Activated B cell treated with CpG ODN at 0.5 μM for 24 hours (primary cell): Measurements from ENCODE around the gene SMIM3. TPM values are rescaled to one million over a fixed set of nuclear protein-coding genes. Genes with fewer than 3 reads are reported as not detected.
"Not testable (repeated sequence)": the region's sequence is repeated elsewhere in the genome, so short reads cannot be mapped to it uniquely, and the experiment has no call there.

Experiments used
- ATAC-seq: fragments of 200-7000 bp; cut with Tn5 transposase; one replicate; pipeline ENCODE4 v1.10.0; 2021; ENCODE audit warnings: low read depth, mild to moderate bottlenecking, moderate library complexity
- CTCF ChIA-PET: fragments of 350-600 bp; sonication (Branson Sonifier 250); formaldehyde crosslinking; loops from one replicate; lab custom pipeline; 2021; ENCODE audit warnings: antibody characterized with exemption; lab: Charles Lee
- POLR2A ChIA-PET: fragments of 350-600 bp; sonication (Branson Sonifier 250); formaldehyde crosslinking; loops from one replicate; lab custom pipeline; 2021; ENCODE audit warnings: antibody characterized with exemption; lab: Charles Lee
- DNase-seq: peaks from one replicate; pipeline ENCODE4 v3.0.0; 2022
- H3K27ac Mint-ChIP-seq: one replicate; pipeline ENCODE4 v1.8.0; 2020; ENCODE audit warnings: mixed read lengths
- H3K27me3 Mint-ChIP-seq: one replicate; pipeline ENCODE4 v1.8.0; 2021; ENCODE audit warnings: mixed read lengths
- H3K36me3 Mint-ChIP-seq: one replicate; pipeline ENCODE4 v1.8.0; 2021; ENCODE audit warnings: low read depth, mixed read lengths
- H3K4me1 Mint-ChIP-seq: one replicate; pipeline ENCODE4 v1.8.0; 2021; ENCODE audit warnings: mixed read lengths
- H3K4me3 Mint-ChIP-seq: one replicate; pipeline ENCODE4 v1.8.0; 2020; ENCODE audit warnings: mild to moderate bottlenecking, mixed read lengths
- H3K9me3 Mint-ChIP-seq: one replicate; pipeline ENCODE4 v1.8.0; 2020; ENCODE audit warnings: mixed read lengths
- intact Hi-C: fragments of 100-400 bp; cut with micrococcal nuclease; formaldehyde crosslinking; loops from one replicate; pipeline ENCODE4 v1.15.1; 2024
- total RNA-seq: library from RNA; stranded (reverse); gene quantifications from 2 replicates; pipeline ENCODE4 v1.2.3, GENCODE V29; 2022
- TF ChIP-seq, protein P1 (sequence below): fragments of 200-600 bp; IDR thresholded peaks from one replicate; pipeline ENCODE4 v1.8.0; 2022; ENCODE audit warnings: antibody characterized with exemption, mild to moderate bottlenecking

The SMIM3 gene
- total RNA-seq, 1 donor from 2014 or later, result 0.22 TPM

DNA sequence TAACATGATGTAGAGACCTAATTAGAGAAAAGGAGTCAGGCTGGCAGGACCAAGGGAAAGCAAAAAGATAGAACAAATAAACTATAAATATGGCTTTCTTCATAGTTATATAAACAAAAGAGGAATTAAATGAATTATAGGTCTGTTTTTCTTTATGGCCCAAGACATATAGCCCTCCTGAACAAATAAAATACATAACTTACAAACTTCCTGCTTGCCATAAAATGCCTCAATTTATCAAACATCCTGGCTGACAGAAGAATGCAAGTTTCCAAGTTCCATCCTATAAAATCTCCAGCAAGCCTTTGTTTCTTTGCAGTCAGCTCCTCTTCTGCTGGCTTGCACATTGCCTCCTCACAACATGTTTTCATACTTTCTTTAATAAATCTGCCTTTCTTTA is 36.5 kb downstream of the SMIM3 start:
- no peak for ATAC-seq
- TF ChIP-seq, protein P1, sequence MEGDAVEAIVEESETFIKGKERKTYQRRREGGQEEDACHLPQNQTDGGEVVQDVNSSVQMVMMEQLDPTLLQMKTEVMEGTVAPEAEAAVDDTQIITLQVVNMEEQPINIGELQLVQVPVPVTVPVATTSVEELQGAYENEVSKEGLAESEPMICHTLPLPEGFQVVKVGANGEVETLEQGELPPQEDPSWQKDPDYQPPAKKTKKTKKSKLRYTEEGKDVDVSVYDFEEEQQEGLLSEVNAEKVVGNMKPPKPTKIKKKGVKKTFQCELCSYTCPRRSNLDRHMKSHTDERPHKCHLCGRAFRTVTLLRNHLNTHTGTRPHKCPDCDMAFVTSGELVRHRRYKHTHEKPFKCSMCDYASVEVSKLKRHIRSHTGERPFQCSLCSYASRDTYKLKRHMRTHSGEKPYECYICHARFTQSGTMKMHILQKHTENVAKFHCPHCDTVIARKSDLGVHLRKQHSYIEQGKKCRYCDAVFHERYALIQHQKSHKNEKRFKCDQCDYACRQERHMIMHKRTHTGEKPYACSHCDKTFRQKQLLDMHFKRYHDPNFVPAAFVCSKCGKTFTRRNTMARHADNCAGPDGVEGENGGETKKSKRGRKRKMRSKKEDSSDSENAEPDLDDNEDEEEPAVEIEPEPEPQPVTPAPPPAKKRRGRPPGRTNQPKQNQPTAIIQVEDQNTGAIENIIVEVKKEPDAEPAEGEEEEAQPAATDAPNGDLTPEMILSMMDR, result no peak
- POLR2A ChIA-PET, result no interaction called here
- Mint-ChIP-seq H3K36me3 (no peaks in the 10 kb centered on the region), H3K4me1 (no peaks in the 10 kb centered on the region), H3K9me3 (peaks cover 15% of the 10 kb centered on the region), H3K27ac (no peak overlapping the region), H3K27me3 (peaks cover 8% of the 10 kb centered on the region), H3K4me3 (no peak overlapping the region)
- no peak for DNase-seq
- CTCF ChIA-PET, result no interaction called here
- intact Hi-C loops, result no loop called here

DNA sequence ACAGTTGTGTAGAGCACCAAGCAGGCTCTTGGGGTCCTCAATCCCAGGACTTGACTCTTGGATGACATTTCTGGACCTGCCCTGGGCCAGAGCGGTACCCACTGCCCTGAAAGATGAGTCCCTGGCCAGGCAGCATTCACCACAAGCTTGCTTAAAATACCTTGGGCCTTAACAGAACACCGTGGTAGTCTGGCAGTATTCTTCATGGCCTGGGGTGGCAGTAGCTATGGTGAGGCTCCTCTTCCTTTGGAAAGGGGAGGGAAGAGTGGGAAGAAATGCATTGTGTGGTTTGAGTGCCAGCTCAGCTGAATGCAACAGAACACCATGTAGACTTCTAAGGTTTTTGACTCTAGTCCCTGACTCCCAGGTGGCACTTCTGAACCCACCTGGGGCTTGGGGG is 38.4 kb downstream of the SMIM3 start:
- CTCF ChIA-PET, result no interaction called here
- H3K4me1 Mint-ChIP-seq, result no peaks in the 10 kb centered on the region

DNA sequence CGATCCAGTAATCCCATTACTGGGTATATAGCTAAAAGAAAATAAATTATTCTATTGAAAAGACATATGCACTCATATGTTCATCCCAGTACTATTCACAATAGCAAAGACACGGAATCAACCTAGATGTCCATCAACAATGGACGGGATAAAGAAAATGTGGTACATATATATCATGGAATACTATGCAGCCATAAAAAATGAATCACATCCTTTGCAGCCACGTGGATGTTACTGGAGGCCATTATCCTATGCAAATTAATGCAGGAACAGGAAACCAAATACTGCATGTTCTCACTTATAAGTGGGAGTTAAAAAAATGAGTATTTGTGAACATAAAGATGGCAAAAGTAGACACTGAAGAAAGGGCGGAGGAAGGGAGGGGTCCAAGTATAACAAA is 51.2 kb downstream of the SMIM3 start:
- TF ChIP-seq, protein P1, result no peak
- Mint-ChIP-seq H3K27me3 (no peaks in the 10 kb centered on the region), H3K4me3 (no peak overlapping the region), H3K4me1 (no peaks in the 10 kb centered on the region), H3K36me3 (peaks cover 4% of the 10 kb centered on the region), H3K27ac (no peak overlapping the region), H3K9me3 (peaks cover 31% of the 10 kb centered on the region)
- no peak for DNase-seq
- ChIA-PET POLR2A (no interaction called here), CTCF (no interaction called here)
- ATAC-seq, result no peak
- intact Hi-C loops, result no loop called here

More for the DNA sequence above, 38.4 kb downstream of the SMIM3 start:
- TF ChIP-seq, protein P1, result no peak
- no peak for DNase-seq
- Mint-ChIP-seq H3K9me3 (peaks cover 15% of the 10 kb centered on the region), H3K27ac (no peak overlapping the region), H3K4me3 (no peak overlapping the region), H3K27me3 (peaks cover 13% of the 10 kb centered on the region), H3K36me3 (no peaks in the 10 kb centered on the region)
- no peak for ATAC-seq
- POLR2A ChIA-PET, result no interaction called here
- intact Hi-C loops, result no loop called here

DNA sequence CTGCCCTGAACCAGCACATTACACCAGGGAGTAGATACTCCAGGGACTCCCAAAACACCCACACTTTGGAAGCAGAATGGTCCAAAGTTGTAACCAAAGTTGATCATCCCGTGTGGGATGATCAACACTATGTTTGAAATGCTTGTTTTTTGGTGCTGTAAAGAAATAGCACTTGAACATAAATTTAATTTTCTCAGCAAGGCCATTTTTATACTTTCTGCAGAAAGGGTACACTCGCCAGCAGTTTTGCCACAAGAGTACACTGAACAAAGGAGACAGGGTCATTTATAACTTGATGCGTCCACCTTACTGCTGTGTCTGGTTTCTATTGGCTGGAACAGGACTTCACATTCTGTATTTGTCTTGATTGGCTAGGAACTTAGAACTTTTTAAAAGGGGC is 53.3 kb downstream of the SMIM3 start:
- ATAC-seq, POLR2A ChIA-PET, H3K36me3 Mint-ChIP-seq, H3K27me3 Mint-ChIP-seq, H3K27ac Mint-ChIP-seq, intact Hi-C loops, CTCF ChIA-PET, H3K4me1 Mint-ChIP-seq, DNase-seq, H3K4me3 Mint-ChIP-seq: not testable (repeated sequence)
- peaks cover 31% of the 10 kb centered on the region for H3K9me3 Mint-ChIP-seq

DNA sequence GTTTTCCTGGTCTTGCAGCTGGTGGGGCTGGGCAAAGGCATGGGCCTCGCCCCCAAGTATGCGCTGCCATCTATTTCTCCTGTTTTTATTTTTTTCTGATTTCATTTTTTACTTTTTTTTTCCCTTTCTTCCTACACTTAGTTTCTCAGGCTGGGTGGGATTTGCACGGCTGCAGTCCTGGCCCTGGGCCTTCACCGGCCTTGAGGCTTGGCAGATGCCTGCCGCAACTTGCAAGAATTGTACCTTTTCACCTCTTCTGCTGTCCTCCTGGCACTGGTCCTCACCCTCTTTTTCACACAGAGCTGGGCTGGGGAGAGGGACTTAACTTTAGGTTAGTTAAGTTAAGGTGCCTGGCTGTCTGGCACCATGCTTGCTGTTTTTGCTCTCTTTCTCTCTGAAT is 57.5 kb downstream of the SMIM3 start:
- TF ChIP-seq, protein P1, result no peak
- H3K27ac Mint-ChIP-seq, result no peak overlapping the region
- peaks cover 2% of the 10 kb centered on the region for H3K36me3 Mint-ChIP-seq
- H3K9me3 Mint-ChIP-seq, result peaks cover 18% of the 10 kb centered on the region
- H3K27me3 Mint-ChIP-seq, result no peaks in the 10 kb centered on the region
- intact Hi-C loops, result no loop called here
- ATAC-seq (no peak), DNase-seq (no peak)
- ChIA-PET POLR2A (no interaction called here), CTCF (no interaction called here)
- no peaks in the 10 kb centered on the region for H3K4me1 Mint-ChIP-seq
- H3K4me3 Mint-ChIP-seq, result no peak overlapping the region

DNA sequence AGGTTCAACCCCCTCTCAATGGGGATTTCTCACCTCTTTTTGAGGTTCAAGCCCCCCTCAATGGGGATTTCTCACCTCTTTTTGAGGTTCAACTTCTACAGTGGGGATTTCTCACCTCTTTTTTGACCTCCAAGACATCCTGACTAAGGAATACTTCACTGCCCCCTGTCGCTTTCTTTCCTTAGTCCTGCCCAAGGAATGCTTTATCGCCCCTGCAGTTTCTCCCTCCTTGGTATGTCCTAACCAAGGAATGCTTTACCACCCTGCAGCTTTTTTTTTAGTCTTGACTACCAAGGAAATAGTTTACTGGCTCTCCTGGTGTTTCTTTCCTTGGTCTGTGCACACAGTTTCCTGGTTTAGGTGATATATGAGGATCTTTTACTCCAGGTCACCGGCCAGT is 58.1 kb downstream of the SMIM3 start:
- Mint-ChIP-seq H3K4me3 (no peak overlapping the region), H3K4me1 (no peaks in the 10 kb centered on the region), H3K27me3 (no peaks in the 10 kb centered on the region), H3K27ac (no peak overlapping the region), H3K36me3 (peaks cover 2% of the 10 kb centered on the region), H3K9me3 (peaks cover 12% of the 10 kb centered on the region)
- ChIA-PET POLR2A (no interaction called here), CTCF (no interaction called here)
- no peak for ATAC-seq
- TF ChIP-seq, protein P1, result no peak
- DNase-seq, result no peak
- intact Hi-C loops, result no loop called here

DNA sequence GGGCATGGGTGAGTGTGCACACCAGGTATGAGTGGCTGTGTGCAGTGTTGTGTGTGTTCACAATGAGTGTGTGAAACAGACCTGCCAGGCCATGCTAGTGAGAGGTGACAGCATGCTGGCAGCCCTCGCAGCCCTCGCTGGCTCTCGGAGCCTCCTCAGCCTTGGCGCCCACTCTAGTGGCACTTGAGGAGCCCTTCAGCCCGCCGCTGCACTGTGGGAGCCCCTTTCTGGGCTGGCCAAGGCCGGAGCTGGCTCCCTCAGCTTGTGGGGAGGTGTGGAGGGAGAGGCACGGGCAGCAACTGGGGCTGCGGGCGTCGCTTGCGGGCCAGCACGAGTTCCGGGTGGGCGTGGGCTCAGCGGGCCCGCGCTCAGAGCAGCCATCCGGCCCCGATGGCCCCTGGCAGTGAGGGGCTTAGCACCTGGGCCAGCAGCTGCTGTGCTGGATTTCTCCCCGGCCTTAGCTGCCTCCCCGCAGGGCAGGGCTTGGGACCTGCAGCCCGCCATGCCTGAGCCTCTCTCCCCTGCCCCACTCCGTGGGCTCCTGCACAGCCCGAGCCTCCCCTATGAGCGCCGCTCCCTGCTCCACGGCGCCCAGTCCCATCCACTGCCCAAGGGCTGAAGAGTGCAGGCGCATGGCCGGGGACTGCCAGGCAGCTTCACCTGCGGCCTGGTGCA is 66.8 kb downstream of the SMIM3 start:
- H3K4me3 Mint-ChIP-seq, H3K9me3 Mint-ChIP-seq, ATAC-seq, intact Hi-C loops, H3K36me3 Mint-ChIP-seq, H3K27ac Mint-ChIP-seq, DNase-seq, H3K27me3 Mint-ChIP-seq, POLR2A ChIA-PET: not testable (repeated sequence)
- CTCF ChIA-PET, result interaction anchor here (1.0 to 3.6 kb wide), 5 partner anchors 41 to 280 kb away, joined by 3 to 52 read pairs (median 9); partner anchors contain the start of gene SMIM3
- peaks cover 10% of the 10 kb centered on the region for H3K4me1 Mint-ChIP-seq

DNA sequence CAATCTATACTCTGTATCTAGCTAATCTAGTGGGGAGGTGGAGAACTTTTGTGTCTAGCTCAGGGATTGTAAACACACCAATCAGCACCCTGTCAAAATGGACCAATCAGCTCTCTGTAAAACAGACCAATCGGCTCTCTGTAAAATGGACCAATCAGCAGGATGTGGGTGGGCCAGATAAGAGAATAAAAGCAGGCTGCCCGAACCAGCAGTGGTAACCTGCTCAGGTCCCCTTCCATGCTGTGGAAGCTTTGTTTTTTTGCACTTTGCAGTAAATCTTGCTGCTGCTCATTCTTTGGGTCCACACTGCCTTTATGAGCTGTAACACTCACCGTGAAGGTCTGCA is 67.7 kb downstream of the SMIM3 start, which contains the start of gene IRGM:
Gene IRGM (plus strand): TSS at position 214 of the 346 bp plus-strand sequence. CDS start 1,603 bp downstream, outside the sequence.
- H3K9me3 Mint-ChIP-seq, H3K36me3 Mint-ChIP-seq, H3K27me3 Mint-ChIP-seq, intact Hi-C loops, ATAC-seq, DNase-seq: not testable (repeated sequence)
- ChIA-PET CTCF (interaction anchor here (1.0 to 3.6 kb wide), 11 partner anchors 42 to 389 kb away, joined by 3 to 52 read pairs (median 5); partner anchors contain the start of genes DCTN4 and SMIM3), POLR2A (interaction anchor here (1.0 to 1.6 kb wide), 3 partner anchors 46 to 146 kb away, joined by 3 to 8 read pairs (median 4); partner anchors contain the start of genes DCTN4 and RBM22)
- peaks cover 10% of the 10 kb centered on the region for H3K4me1 Mint-ChIP-seq
- peak within 1 kb of the TSS; percentile 81 for H3K4me3 Mint-ChIP-seq
- peak within 1 kb of the TSS; percentile 55 for H3K27ac Mint-ChIP-seq
